Ecto neural progenitor cell (in vitro differentiated cells): ENCODE data around the gene ARMH4.
"Not testable (repeated sequence)": the region's sequence is repeated elsewhere in the genome, so short reads cannot be mapped to it uniquely, and the experiment has no call there.

Experiments used
- DNase-seq: peaks from one replicate; pipeline ENCODE4 v3.0.0-alpha.2; 2018; ENCODE audit warnings: low spot score

ARMH4 gene

GRCh38 chr14:58143106-58143505 is 8.9 kb downstream of the ARMH4 start:
- DNase-seq, result no peak

GRCh38 chr14:58141893-58142292 is 10.1 kb downstream of the ARMH4 start:
- no peak for DNase-seq

GRCh38 chr14:58138714-58139482 is 13.1 kb downstream of the ARMH4 start:
- DNase-seq, result no peak

GRCh38 chr14:58138031-58138713 is 13.8 kb downstream of the ARMH4 start:
- DNase-seq, result no peak

GRCh38 chr14:58133739-58134138 is 18.3 kb downstream of the ARMH4 start:
- no peak for DNase-seq

- no peak for DNase-seq
Observed at GRCh38 chr14:58131386-58131785, 20.6 kb downstream of the ARMH4 start.

- DNase-seq, result no peak
Observed at GRCh38 chr14:58130116-58130782, 21.8 kb downstream of the ARMH4 start.

- DNase-seq, result no peak
Observed at GRCh38 chr14:58129208-58129607, 22.8 kb downstream of the ARMH4 start.

GRCh38 chr14:58128416-58128815 is 23.6 kb downstream of the ARMH4 start:
- DNase-seq, result no peak

- DNase-seq, result not testable (repeated sequence)
Observed at GRCh38 chr14:58122546-58122945, 29.5 kb downstream of the ARMH4 start.

- DNase-seq, result no peak
Observed at GRCh38 chr14:58121530-58122186, 30.4 kb downstream of the ARMH4 start.

- no peak for DNase-seq
Observed at GRCh38 chr14:58119381-58119780, 32.6 kb downstream of the ARMH4 start.

GRCh38 chr14:58118097-58118815 is 33.8 kb downstream of the ARMH4 start:
- no peak for DNase-seq

GRCh38 chr14:58109744-58110143 is 42.3 kb downstream of the ARMH4 start:
- no peak for DNase-seq

- no peak for DNase-seq
Observed at GRCh38 chr14:58108717-58109116, 43.3 kb downstream of the ARMH4 start.

- DNase-seq, result no peak
Observed at GRCh38 chr14:58107947-58108552, 44.0 kb downstream of the ARMH4 start.

GRCh38 chr14:58107041-58107440 is 45.0 kb downstream of the ARMH4 start:
- no peak for DNase-seq

GRCh38 chr14:58106446-58106845 is 45.6 kb downstream of the ARMH4 start:
- DNase-seq, result no peak

GRCh38 chr14:58104808-58105207 is 47.2 kb downstream of the ARMH4 start:
- no peak for DNase-seq

GRCh38 chr14:58100735-58101368 is 51.2 kb downstream of the ARMH4 start:
- no peak for DNase-seq

GRCh38 chr14:58099682-58100081 is 52.3 kb downstream of the ARMH4 start:
- DNase-seq, result no peak
